ENCODE data around the gene EPHA8.

DNA sequence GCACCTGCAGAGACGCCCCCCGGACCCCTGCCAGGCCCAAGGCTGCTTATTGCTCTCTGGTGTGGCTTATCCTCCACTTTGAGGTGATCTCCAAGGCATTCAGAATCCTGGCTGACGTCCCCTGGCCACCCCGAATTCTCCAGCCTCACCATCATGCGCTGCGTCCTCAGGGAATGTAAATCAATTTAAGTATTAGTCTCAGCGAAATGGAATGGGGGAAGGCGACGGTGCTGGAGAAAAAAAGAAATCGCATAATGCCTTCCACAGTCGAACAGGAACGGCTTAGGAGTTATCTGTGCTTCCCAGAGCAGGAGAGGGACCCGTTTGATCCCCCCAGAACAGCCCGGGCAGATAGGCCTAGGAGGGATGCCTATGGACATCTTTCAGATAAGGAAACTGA, 2.9 kb downstream of the EPHA8 start:
- TF ChIP-seq, protein P1, sequence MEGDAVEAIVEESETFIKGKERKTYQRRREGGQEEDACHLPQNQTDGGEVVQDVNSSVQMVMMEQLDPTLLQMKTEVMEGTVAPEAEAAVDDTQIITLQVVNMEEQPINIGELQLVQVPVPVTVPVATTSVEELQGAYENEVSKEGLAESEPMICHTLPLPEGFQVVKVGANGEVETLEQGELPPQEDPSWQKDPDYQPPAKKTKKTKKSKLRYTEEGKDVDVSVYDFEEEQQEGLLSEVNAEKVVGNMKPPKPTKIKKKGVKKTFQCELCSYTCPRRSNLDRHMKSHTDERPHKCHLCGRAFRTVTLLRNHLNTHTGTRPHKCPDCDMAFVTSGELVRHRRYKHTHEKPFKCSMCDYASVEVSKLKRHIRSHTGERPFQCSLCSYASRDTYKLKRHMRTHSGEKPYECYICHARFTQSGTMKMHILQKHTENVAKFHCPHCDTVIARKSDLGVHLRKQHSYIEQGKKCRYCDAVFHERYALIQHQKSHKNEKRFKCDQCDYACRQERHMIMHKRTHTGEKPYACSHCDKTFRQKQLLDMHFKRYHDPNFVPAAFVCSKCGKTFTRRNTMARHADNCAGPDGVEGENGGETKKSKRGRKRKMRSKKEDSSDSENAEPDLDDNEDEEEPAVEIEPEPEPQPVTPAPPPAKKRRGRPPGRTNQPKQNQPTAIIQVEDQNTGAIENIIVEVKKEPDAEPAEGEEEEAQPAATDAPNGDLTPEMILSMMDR (conservative IDR thresholded peaks at IDR 0.05) = no peak
- no peak for TF ChIP-seq EZH2 (IDR thresholded peaks at IDR 0.05; ENCODE audit: low read depth)
